IMR-90 (cell line): ENCODE data around the gene TELO2. TPM values are rescaled to one million over a fixed set of nuclear protein-coding genes. Genes with fewer than 3 reads are reported as not detected.

ENCODE experiments used
- ATAC-seq: fragments of 200-7000 bp; cut with Tn5 transposase; 2 replicates; pipeline ENCODE4 v1.9.1; 2020; ENCODE audit warnings: low read depth, mild to moderate bottlenecking, moderate library complexity
- BruUV-seq: library from RNA; stranded (reverse); fragments of 400-500 nt; replicated peaks from 2 replicates; lab custom pipeline; 2021; lab: Mats Ljungman, UMichigan
- CTCF ChIA-PET: fragments of 300-600 bp; formaldehyde crosslinking; extraction: SDS; loops from one replicate; lab custom pipeline; 2021; ENCODE audit warnings: antibody characterized with exemption; lab: Yijun Ruan, JAX
- POLR2A ChIA-PET: fragments of 300-600 bp; sonication (Branson Sonifier 250); formaldehyde crosslinking; loops from one replicate; lab custom pipeline; 2022; ENCODE audit warnings: antibody characterized with exemption; ENCODE audit not compliant: unreplicated experiment; lab: Charles Lee
- DNase-seq: peaks from one replicate; pipeline ENCODE4 v3.0.0; 2013
- H2AFZ ChIP-seq: replicated peaks from 2 replicates; pipeline ENCODE3; 2013; ENCODE audit warnings: low read length, mild to moderate bottlenecking; ENCODE audit not compliant: poor library complexity
- H2AK5ac ChIP-seq: 2 replicates; pipeline ENCODE4 v1.6.1; 2013; ENCODE audit warnings: low read depth, low read length, inconsistent platforms
- H2AK9ac ChIP-seq: replicated peaks from 2 replicates; pipeline ENCODE3; 2013; ENCODE audit warnings: mild to moderate bottlenecking, low read depth, low read length, moderate library complexity; ENCODE audit not compliant: poor library complexity
- H2BK120ac ChIP-seq: 2 replicates; pipeline ENCODE4 v1.6.1; 2013; ENCODE audit warnings: low read depth, low read length, inconsistent platforms
- H2BK15ac ChIP-seq: 3 replicates; pipeline ENCODE4 v1.6.1; 2013; ENCODE audit warnings: low read depth, low read length, inconsistent platforms
- H2BK20ac ChIP-seq: 2 replicates; pipeline ENCODE4 v1.6.1; 2013; ENCODE audit warnings: low read depth, mild to moderate bottlenecking, inconsistent platforms, low read length, moderate library complexity
- H2BK5ac ChIP-seq: 2 replicates; pipeline ENCODE4 v1.6.1; 2013; ENCODE audit warnings: mild to moderate bottlenecking, low read depth, low read length, inconsistent platforms; ENCODE audit not compliant: poor library complexity, severe bottlenecking
- H3K14ac ChIP-seq: replicated peaks from 2 replicates; pipeline ENCODE4 v1.6.1; 2013; ENCODE audit warnings: low read depth, low read length, inconsistent platforms
- H3K18ac ChIP-seq: 2 replicates; pipeline ENCODE4 v1.6.1; 2013; ENCODE audit warnings: low read depth, low read length, control low read depth
- H3K23ac ChIP-seq: 2 replicates; pipeline ENCODE4 v1.6.1; 2013; ENCODE audit warnings: low read depth, low read length, inconsistent platforms
- H3K27ac ChIP-seq: 2 replicates; pipeline ENCODE4 v1.5.1; 2013; ENCODE audit warnings: mild to moderate bottlenecking, control low read depth, low read length; ENCODE audit not compliant: insufficient read depth
- H3K27me3 ChIP-seq: 2 replicates; pipeline ENCODE4 v1.6.1; 2013; ENCODE audit warnings: low read length; ENCODE audit not compliant: control insufficient read depth, insufficient read depth
- H3K36me3 ChIP-seq: 2 replicates; pipeline ENCODE4 v1.6.1; 2013; ENCODE audit warnings: low read length, mixed read lengths; ENCODE audit not compliant: control insufficient read depth, insufficient read depth
- H3K4ac ChIP-seq: 2 replicates; pipeline ENCODE4 v1.6.1; 2013; ENCODE audit warnings: low read depth, low read length, inconsistent platforms
- H3K4me1 ChIP-seq: 2 replicates; pipeline ENCODE4 v1.6.1; 2013; ENCODE audit warnings: low read length, mixed read lengths; ENCODE audit not compliant: control insufficient read depth, insufficient read depth
- H3K4me2 ChIP-seq: 2 replicates; pipeline ENCODE4 v1.6.1; 2013; ENCODE audit warnings: low read depth, mild to moderate bottlenecking, control low read depth, low read length, moderate library complexity
- H3K4me3 ChIP-seq: 2 replicates; pipeline ENCODE4 v1.5.1; 2013; ENCODE audit warnings: low read depth, mild to moderate bottlenecking, control low read depth, low read length, moderate library complexity; ENCODE audit not compliant: insufficient read depth
- H3K56ac ChIP-seq: 2 replicates; pipeline ENCODE4 v1.6.1; 2013; ENCODE audit warnings: low read length, inconsistent platforms; ENCODE audit not compliant: insufficient read depth; ENCODE audit errors: extremely low read depth
- H3K79me1 ChIP-seq, 2 experiments: 2 replicates each; pipeline ENCODE4 v1.6.1; 2013; ENCODE audit warnings: low read length in 2 of 2, inconsistent platforms in 1 of 2, low read depth in 1 of 2
- H3K9ac ChIP-seq: 2 replicates; pipeline ENCODE4 v1.6.1; 2013; ENCODE audit warnings: low read depth, low read length, control low read depth
- H3K9me1 ChIP-seq: 2 replicates; pipeline ENCODE4 v1.6.1; 2013; ENCODE audit warnings: low read length, inconsistent platforms; ENCODE audit not compliant: insufficient read depth
- H3K9me3 ChIP-seq: 2 replicates; pipeline ENCODE4 v1.6.1; 2013; ENCODE audit warnings: low read length; ENCODE audit not compliant: control insufficient read depth, insufficient read depth
- H4K20me1 ChIP-seq: 2 replicates; pipeline ENCODE4 v1.6.1; 2013; ENCODE audit warnings: low read length, inconsistent platforms; ENCODE audit not compliant: insufficient read depth
- H4K5ac ChIP-seq: 2 replicates; pipeline ENCODE4 v1.6.1; 2013; ENCODE audit warnings: mild to moderate bottlenecking, low read depth, low read length, control low read depth
- H4K8ac ChIP-seq, 2 experiments: 2 replicates each; pipeline ENCODE4 v1.6.1; 2013; ENCODE audit warnings: low read depth in 2 of 2, low read length in 2 of 2, control low read depth in 1 of 2, inconsistent platforms in 1 of 2
- H4K91ac ChIP-seq: 2 replicates; pipeline ENCODE4 v1.6.1; 2013; ENCODE audit warnings: low read depth, low read length, inconsistent platforms; ENCODE audit not compliant: insufficient read depth
- BHLHE40 ChIP-seq: fragments of 150-350 bp; IDR thresholded peaks from 2 replicates; pipeline ENCODE4 v1.6.1; 2016; ENCODE audit warnings: mild to moderate bottlenecking, low read depth, low read length
- CEBPB ChIP-seq: IDR thresholded peaks from 2 replicates; pipeline ENCODE4 v1.6.1; 2012; ENCODE audit warnings: low read depth, low read length, improper control_type of control experiment
- CHD1 ChIP-seq: IDR thresholded peaks from 2 replicates; pipeline ENCODE4 v1.6.1; 2012; ENCODE audit warnings: low read depth, low read length, improper control_type of control experiment
- ELK1 ChIP-seq: fragments of 150-350 bp; IDR thresholded peaks from 2 replicates; pipeline ENCODE4 v1.6.1; 2016; ENCODE audit warnings: low read depth, mild to moderate bottlenecking, low read length, moderate library complexity, borderline replicate concordance
- FOS ChIP-seq: fragments of 150-350 bp; IDR thresholded peaks from 2 replicates; pipeline ENCODE4 v1.6.1; 2016; ENCODE audit warnings: low read depth, low read length
- MAZ ChIP-seq: IDR thresholded peaks from 2 replicates; pipeline ENCODE4 v1.6.1; 2012; ENCODE audit warnings: low read depth, mild to moderate bottlenecking, low read length, improper control_type of control experiment, moderate library complexity, borderline replicate concordance
- RAD21 ChIP-seq: IDR thresholded peaks from 2 replicates; pipeline ENCODE4 v1.6.1; 2012; ENCODE audit warnings: low read length, improper control_type of control experiment
- RCOR1 ChIP-seq: IDR thresholded peaks from 2 replicates; pipeline ENCODE4 v1.6.1; 2012; ENCODE audit warnings: mild to moderate bottlenecking, low read length, improper control_type of control experiment; ENCODE audit not compliant: insufficient replicate concordance
- RFX5 ChIP-seq: IDR thresholded peaks from 2 replicates; pipeline ENCODE4 v1.8.0; 2012; ENCODE audit warnings: low read depth, mild to moderate bottlenecking, low read length, moderate library complexity
- SMC3 ChIP-seq: fragments of 150-350 bp; IDR thresholded peaks from 2 replicates; pipeline ENCODE4 v1.6.1; 2016; ENCODE audit warnings: low read depth, mild to moderate bottlenecking, antibody characterized with exemption, low read length, moderate library complexity
- USF2 ChIP-seq: fragments of 150-350 bp; IDR thresholded peaks from 2 replicates; pipeline ENCODE4 v1.6.1; 2017; ENCODE audit warnings: mild to moderate bottlenecking, antibody characterized with exemption, low read length, low read depth
- WGBS, 2 experiments: methylation state at CpG; one replicate each; pipeline versions ENCODE4 v1.1.5 to v1.1.7; 2013; ENCODE audit warnings: missing lambda C conversion rate in 2 of 2; ENCODE audit not compliant: insufficient read length in 1 of 2; ENCODE audit errors: extremely low coverage in 2 of 2; 5-methylcytosine and 5-hydroxymethylcytosine counted together
- dilution Hi-C: fragments of 300-500 bp; cut with HindIII; formaldehyde crosslinking; loops from one replicate; pipeline ENCODE4 v1.14.3; 2018; ENCODE audit warnings: low sequenced_read_pairs; ENCODE audit not compliant: unreplicated experiment
- in situ Hi-C: fragments of 300-500 bp; cut with MboI; formaldehyde crosslinking; loops from 3 replicates; pipeline ENCODE4 v1.14.3; 2019; ENCODE audit warnings: low sequenced_read_pairs, inconsistent platforms, mixed read lengths
- intact Hi-C: fragments of 100-400 bp; cut with micrococcal nuclease; formaldehyde crosslinking; loops from 2 replicates; pipeline ENCODE4 v1.10.0; 2022
- polyA plus RNA-seq, 3 experiments: library from polyadenylated mRNA; depleted of rRNA; stranded (reverse); fragments of >200 nt; gene quantifications; 2 replicates each; pipeline ENCODE4 v1.2.3, GENCODE V29; 2012; ENCODE audit warnings: low replicate concordance in 1 of 3
- total RNA-seq: library from RNA; depleted of rRNA; stranded (reverse); fragments of >200 nt; gene quantifications from 2 replicates; pipeline ENCODE4 v1.2.3, GENCODE V29; 2012
- TF ChIP-seq, protein P1 (sequence below): conservative IDR thresholded peaks from 2 replicates; pipeline ENCODE4 v1.5.1; 2012; ENCODE audit warnings: mild to moderate bottlenecking, low read depth, low read length, improper control_type of control experiment

TELO2 gene
- total and polyA plus RNA-seq, 2 of the 4 experiments (the other 2 are of a cell fraction), result 6.6 to 26.6 TPM

- no peak overlapping the region for H2BK5ac ChIP-seq
- H3K27me3 ChIP-seq, result no peaks in the 10 kb centered on the region
- dilution Hi-C loops, result no loop called here
- POLR2A ChIA-PET, result no interaction called here
- no peaks in the 10 kb centered on the region for H4K20me1 ChIP-seq
- peaks cover 6 to 41% of the 10 kb centered on the region in 2 experiments; a peak in 3 of 4 replicates for H3K79me1 ChIP-seq
- H3K9me1 ChIP-seq, result 0 out of 2 replicates have a peak, but pooled peaks cover 9% of the 10 kb centered on the region
- H4K91ac ChIP-seq, result no peak overlapping the region
- ATAC-seq (peak; percentile 10; the same call in 1 of the 2 replicates), DNase-seq (no peak)
- H3K4me2 ChIP-seq, result no peak overlapping the region
- H2BK20ac ChIP-seq, result no peak overlapping the region
- 0 out of 2 replicates have a peak overlapping the region, but pooled peaks have one; percentile 33 for H3K9ac ChIP-seq
- intact Hi-C loops, result no loop called here
- no peak overlapping the region for H2BK120ac ChIP-seq
- 21% methylated on average over 11 of the region's 26 CpGs; no CpG with 5 or more reads in 1 of the 2 experiments for WGBS, 2 experiments
- H3K23ac ChIP-seq, result peak overlapping the region; percentile 14; the same call in 1 of the 2 replicates
- H3K9me3 ChIP-seq, result no peaks in the 10 kb centered on the region
- peaks cover 3% of the 10 kb centered on the region; the same call in 1 of the 2 replicates for H3K4me1 ChIP-seq
- CTCF ChIA-PET, result interaction anchor here (0.6 kb wide), 1 partner anchor 10 kb away, joined by 3 read pairs; no protein-coding TSS in a partner anchor
- H3K18ac ChIP-seq, result no peak overlapping the region
- H2AK9ac ChIP-seq, result no peak overlapping the region
- in situ Hi-C loops, result no loop called here
- peak overlapping the region; percentile 13; the same call in 1 of the 2 replicates for H2AK5ac ChIP-seq
- peaks cover 20% of the 10 kb centered on the region for H3K36me3 ChIP-seq
- H3K4ac ChIP-seq, result peak overlapping the region; percentile 18; the same call in 1 of the 2 replicates
- peak overlapping the region; percentile 27; the same call in 1 of the 2 replicates for H3K14ac ChIP-seq
- BruUV-seq, result no TSS peak
- H4K8ac ChIP-seq, result peak overlapping the region in 1 of 2 experiments; percentile 9; a peak in 1 of 4 replicates
- no peak overlapping the region for H3K4me3 ChIP-seq
- H3K56ac ChIP-seq, result no peak overlapping the region
- peak overlapping the region; percentile 54 for H2AFZ ChIP-seq
- H3K27ac ChIP-seq, result peak overlapping the region; percentile 9; the same call in 1 of the 2 replicates
- H2BK15ac ChIP-seq, result no peak overlapping the region
- H4K5ac ChIP-seq, result no peak overlapping the region
- TF ChIP-seq FOS, result no peak
- no peak for TF ChIP-seq ELK1
- TF ChIP-seq RAD21, result no peak
- TF ChIP-seq RFX5, result no peak
- TF ChIP-seq RCOR1, result no peak
- no peak for TF ChIP-seq MAZ
- TF ChIP-seq BHLHE40, result no peak
- TF ChIP-seq CEBPB, result no peak
- TF ChIP-seq, protein P1, sequence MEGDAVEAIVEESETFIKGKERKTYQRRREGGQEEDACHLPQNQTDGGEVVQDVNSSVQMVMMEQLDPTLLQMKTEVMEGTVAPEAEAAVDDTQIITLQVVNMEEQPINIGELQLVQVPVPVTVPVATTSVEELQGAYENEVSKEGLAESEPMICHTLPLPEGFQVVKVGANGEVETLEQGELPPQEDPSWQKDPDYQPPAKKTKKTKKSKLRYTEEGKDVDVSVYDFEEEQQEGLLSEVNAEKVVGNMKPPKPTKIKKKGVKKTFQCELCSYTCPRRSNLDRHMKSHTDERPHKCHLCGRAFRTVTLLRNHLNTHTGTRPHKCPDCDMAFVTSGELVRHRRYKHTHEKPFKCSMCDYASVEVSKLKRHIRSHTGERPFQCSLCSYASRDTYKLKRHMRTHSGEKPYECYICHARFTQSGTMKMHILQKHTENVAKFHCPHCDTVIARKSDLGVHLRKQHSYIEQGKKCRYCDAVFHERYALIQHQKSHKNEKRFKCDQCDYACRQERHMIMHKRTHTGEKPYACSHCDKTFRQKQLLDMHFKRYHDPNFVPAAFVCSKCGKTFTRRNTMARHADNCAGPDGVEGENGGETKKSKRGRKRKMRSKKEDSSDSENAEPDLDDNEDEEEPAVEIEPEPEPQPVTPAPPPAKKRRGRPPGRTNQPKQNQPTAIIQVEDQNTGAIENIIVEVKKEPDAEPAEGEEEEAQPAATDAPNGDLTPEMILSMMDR, result no peak
- no peak for TF ChIP-seq CHD1
- no peak for TF ChIP-seq USF2
- TF ChIP-seq SMC3, result no peak
Measured at GRCh38 chr16:1545044-1546040, 52.2 kb downstream of the TELO2 start.
